ENCODE measurements around the gene FREY1.

GRCh38 chr11:45860348-45860747, 46.7 kb downstream of the FREY1 start:
- TF ChIP-seq CTCF (IDR thresholded peaks at IDR 0.05), result no peak
- no peak for TF ChIP-seq POLR2A (IDR thresholded peaks at IDR 0.05)

All from upper lobe of left lung (tissue), 4 donors.